SK-N-MC (cell line): ENCODE data around the gene CLECL1.

Experiments used
- EZH2 ChIP-seq: fragments of 200-600 bp; sonication (generic); IDR thresholded peaks from one replicate; pipeline ENCODE4 v1.6.1; 2017; ENCODE audit warnings: antibody characterized with exemption
- POLR2AphosphoS5 ChIP-seq: IDR thresholded peaks from 2 replicates; pipeline ENCODE4 v1.6.1; 2012; ENCODE audit warnings: mild to moderate bottlenecking, low read depth, low read length, borderline replicate concordance

DNA sequence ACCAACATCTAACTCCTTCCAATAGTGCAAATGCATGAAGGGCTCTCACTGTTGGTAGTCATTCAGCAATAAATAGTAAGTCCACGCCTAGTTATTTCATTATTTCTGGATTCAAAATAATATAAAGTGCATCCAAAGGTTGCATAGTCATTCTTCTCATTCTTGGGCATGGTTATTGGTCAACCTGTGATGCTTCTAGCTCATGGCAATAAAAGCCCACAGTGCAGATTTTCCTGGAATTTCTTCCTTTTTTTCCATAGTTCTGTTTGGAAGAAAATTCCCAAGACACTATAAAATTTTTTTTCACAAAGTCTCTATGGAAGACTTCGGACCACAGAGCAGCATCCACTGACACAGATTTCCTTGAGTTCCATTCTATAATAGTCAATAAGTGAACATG lies 20.2 kb upstream of the CLECL1 start:
- TF ChIP-seq POLR2AphosphoS5 (no peak), EZH2 (no peak)
